HG02588 (cell line): ENCODE measurements around the gene MAPK8IP1.

Experiments used
- ATAC-seq: cut with Tn5 transposase; IDR thresholded peaks from one replicate; pipeline ENCODE4 v1.9.1; 2021; ENCODE audit warnings: mild to moderate bottlenecking, moderate library complexity; ENCODE audit not compliant: unreplicated experiment

Gene MAPK8IP1

GRCh38 chr11:45936511-45937054, 51.1 kb downstream of the MAPK8IP1 start:
- no peak for ATAC-seq

- ATAC-seq = no peak
Observed at GRCh38 chr11:45937916-45938315, 52.5 kb downstream of the MAPK8IP1 start.

GRCh38 chr11:45939836-45940235, 54.4 kb downstream of the MAPK8IP1 start:
- ATAC-seq = no peak

GRCh38 chr11:45941285-45941684, 55.8 kb downstream of the MAPK8IP1 start:
- no peak for ATAC-seq

GRCh38 chr11:45942381-45942780, 56.9 kb downstream of the MAPK8IP1 start:
- ATAC-seq = no peak

GRCh38 chr11:45945397-45945999, 60.0 kb downstream of the MAPK8IP1 start:
- no peak for ATAC-seq

GRCh38 chr11:45947885-45948284, 62.4 kb downstream of the MAPK8IP1 start:
- no peak for ATAC-seq

GRCh38 chr11:45948356-45948755, 62.9 kb downstream of the MAPK8IP1 start:
- ATAC-seq = no peak

GRCh38 chr11:45949992-45950407, 64.5 kb downstream of the MAPK8IP1 start:
- no peak for ATAC-seq
